ENCODE results near the gene SCLY.

GRCh38 chr2:238113611-238114010, 52.8 kb downstream of the SCLY start:
- TF ChIP-seq CTCF (IDR thresholded peaks at IDR 0.05; ENCODE audit: poor library complexity) (no peak), EZH2 (IDR thresholded peaks at IDR 0.05; ENCODE audit: borderline replicate concordance) (no peak)

Measured in hepatocyte (in vitro differentiated cells).